PFSK-1 (cell line): ENCODE results near the gene SMPD2.

Experiments used
- POLR2AphosphoS5 ChIP-seq: IDR thresholded peaks from 2 replicates; pipeline ENCODE4 v1.6.1; 2012; ENCODE audit warnings: low read depth, mild to moderate bottlenecking, control low read depth, low read length, moderate library complexity
- REST ChIP-seq, 2 experiments: IDR thresholded peaks; 2 replicates each; pipeline versions ENCODE4 v1.6.1 to v1.8.0; 2011 to 2012; ENCODE audit warnings: low read depth in 2 of 2, low read length in 2 of 2, control low read depth in 1 of 2, inconsistent platforms in 1 of 2, mild to moderate bottlenecking in 1 of 2, moderate library complexity in 1 of 2; ENCODE audit not compliant: insufficient read depth in 1 of 2
- SIN3A ChIP-seq: IDR thresholded peaks from 2 replicates; pipeline ENCODE4 v1.6.1; 2012; ENCODE audit warnings: mild to moderate bottlenecking, low read length, moderate library complexity, borderline replicate concordance; ENCODE audit not compliant: insufficient read depth
- TAF1 ChIP-seq: IDR thresholded peaks from 2 replicates; pipeline ENCODE4 v1.6.1; 2012; ENCODE audit warnings: low read length, control low read depth, borderline replicate concordance; ENCODE audit not compliant: insufficient read depth

GRCh38 chr6:109406196-109406595 is 34.3 kb upstream of the SMPD2 start:
- TF ChIP-seq SIN3A (no peak), POLR2AphosphoS5 (no peak), REST (IDR thresholded peaks at IDR 0.05; ENCODE audit: insufficient read depth in 1 of 2, low read depth in 2 of 2, low read length in 2 of 2) (no peak), TAF1 (no peak)
